Activated T-helper 2 cell treated with anti-CD3 and anti-CD28 coated beads, Interferon-gamma antibody, Interleukin-2, Interleukin-4, amounts not matched to agents 10 μg/mL and 5 μg/mL and 100 μg/mL, durations not matched to agents 14 hours and 24 hours and 36 hours (primary cell): Measurements from ENCODE around the gene GPX1. TPM values are rescaled to one million over a fixed set of nuclear protein-coding genes. Genes with fewer than 3 reads are reported as not detected.
"Not testable (repeated sequence)": the region's sequence is repeated elsewhere in the genome, so short reads cannot be mapped to it uniquely, and the experiment has no call there.

Experiments used
- DNase-seq: peaks from one replicate; pipeline ENCODE4 v3.0.0; 2021; ENCODE audit warnings: low spot score
- H3K27ac Mint-ChIP-seq: one replicate; pipeline ENCODE4 v1.8.0; 2021; ENCODE audit warnings: mixed read lengths
- H3K27me3 Mint-ChIP-seq: one replicate; pipeline ENCODE4 v1.8.0; 2021; ENCODE audit warnings: low read depth, mixed read lengths
- H3K36me3 Mint-ChIP-seq: one replicate; pipeline ENCODE4 v1.8.0; 2021; ENCODE audit warnings: low read depth, mixed read lengths
- H3K4me1 Mint-ChIP-seq: one replicate; pipeline ENCODE4 v1.8.0; 2021; ENCODE audit warnings: low read depth, mixed read lengths
- H3K4me3 Mint-ChIP-seq: one replicate; pipeline ENCODE4 v1.8.0; 2021; ENCODE audit warnings: low read depth, mild to moderate bottlenecking, moderate library complexity, mixed read lengths
- H3K9me3 Mint-ChIP-seq: one replicate; pipeline ENCODE4 v1.8.0; 2021; ENCODE audit warnings: mixed read lengths
- intact Hi-C: fragments of 100-400 bp; cut with micrococcal nuclease; formaldehyde crosslinking; loops from one replicate; pipeline ENCODE4 v1.15.1; 2023
- total RNA-seq: library from RNA; stranded (reverse); gene quantifications from 2 replicates; pipeline ENCODE4 v1.2.3, GENCODE V29; 2022

The GPX1 gene
- total RNA-seq, 1 donor from 2014 or later: 173 TPM

DNA sequence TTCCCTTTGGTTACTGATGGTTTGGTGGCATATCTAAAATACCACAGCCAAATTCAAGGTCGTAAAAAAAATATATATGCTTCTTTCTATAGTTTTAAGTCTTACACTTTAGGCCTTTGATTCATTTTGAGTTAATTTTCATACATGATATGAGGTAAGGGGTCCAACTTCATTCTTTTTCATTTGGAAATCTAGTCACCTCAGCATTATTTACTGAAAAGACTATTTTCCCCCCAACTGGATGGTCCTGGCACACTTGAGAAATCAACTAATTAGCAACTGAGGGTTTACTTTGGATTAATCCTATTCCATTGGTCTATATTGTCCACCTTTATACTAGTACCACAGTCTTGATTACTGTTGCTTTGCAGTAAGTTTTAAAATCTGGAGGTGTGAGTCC, 27.5 kb upstream of the GPX1 start:
- Mint-ChIP-seq H3K4me3 (no peak overlapping the region), H3K9me3 (no peaks in the 10 kb centered on the region), H3K4me1 (peaks cover 13% of the 10 kb centered on the region), H3K27me3 (no peaks in the 10 kb centered on the region), H3K27ac (no peak overlapping the region), H3K36me3 (peaks cover 24% of the 10 kb centered on the region)
- intact Hi-C loops: no loop called here
- no peak for DNase-seq

DNA sequence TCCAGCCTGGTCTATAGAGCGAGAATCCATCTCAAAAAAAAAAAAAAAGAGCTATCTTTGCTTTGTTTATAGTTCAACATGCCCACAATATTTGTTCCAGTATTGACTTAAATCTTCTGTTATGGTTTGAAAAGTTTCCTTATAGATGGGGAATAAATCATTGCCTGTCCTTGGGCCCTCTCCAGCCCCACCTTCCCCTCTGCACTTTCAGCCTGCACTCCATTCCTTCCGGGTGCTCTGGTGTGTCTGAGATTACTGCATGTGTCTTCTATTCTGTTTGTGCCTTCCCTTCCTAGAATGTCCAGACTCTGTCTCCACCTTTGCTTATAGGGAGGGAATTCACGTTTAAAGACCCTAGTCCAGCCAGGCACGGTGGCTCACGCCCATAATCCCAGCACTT, 25.2 kb upstream of the GPX1 start:
- no peak overlapping the region for H3K27ac Mint-ChIP-seq
- H3K4me1 Mint-ChIP-seq: peaks cover 21% of the 10 kb centered on the region
- intact Hi-C loops: no loop called here
- H3K9me3 Mint-ChIP-seq: no peaks in the 10 kb centered on the region
- H3K4me3 Mint-ChIP-seq: no peak overlapping the region
- H3K36me3 Mint-ChIP-seq: peaks cover 26% of the 10 kb centered on the region
- DNase-seq: no peak
- no peaks in the 10 kb centered on the region for H3K27me3 Mint-ChIP-seq

DNA sequence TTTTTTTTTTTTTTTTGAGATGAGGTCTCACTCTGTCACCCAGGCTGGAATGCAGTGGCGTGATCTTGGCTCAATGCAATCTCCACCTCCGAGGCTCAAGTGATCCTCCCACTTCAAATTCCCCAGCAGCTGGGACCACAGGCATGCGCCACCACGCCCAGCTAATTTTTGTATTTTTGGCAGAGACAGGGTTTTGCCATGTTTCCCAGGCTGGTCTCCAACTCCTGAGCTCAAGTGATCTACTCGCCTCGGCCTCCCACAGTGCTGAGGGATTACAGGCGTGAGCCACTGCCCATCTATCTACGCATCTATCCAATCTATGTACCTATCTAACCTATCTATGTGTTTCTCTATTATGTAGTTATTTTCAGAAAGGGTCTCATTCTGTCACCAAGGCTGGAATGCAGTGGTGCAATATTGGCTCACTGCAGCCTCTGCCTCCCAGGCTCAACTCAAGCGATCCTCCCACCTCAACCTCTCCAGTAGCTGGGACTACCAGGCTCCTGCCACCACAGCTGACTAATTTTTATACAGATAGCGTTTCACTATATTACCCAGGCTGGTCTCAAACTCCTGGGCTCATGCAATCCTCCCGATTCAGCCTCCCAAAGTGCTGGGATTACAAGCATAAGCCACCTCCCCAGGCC, 20.2 kb upstream of the GPX1 start:
- Mint-ChIP-seq H3K9me3 (no peaks in the 10 kb centered on the region), H3K27ac (peak overlapping the region; percentile 38), H3K4me1 (peaks cover 20% of the 10 kb centered on the region), H3K36me3 (peaks cover 44% of the 10 kb centered on the region), H3K4me3 (no peak overlapping the region), H3K27me3 (no peaks in the 10 kb centered on the region)
- no peak for DNase-seq
- intact Hi-C loops: no loop called here

DNA sequence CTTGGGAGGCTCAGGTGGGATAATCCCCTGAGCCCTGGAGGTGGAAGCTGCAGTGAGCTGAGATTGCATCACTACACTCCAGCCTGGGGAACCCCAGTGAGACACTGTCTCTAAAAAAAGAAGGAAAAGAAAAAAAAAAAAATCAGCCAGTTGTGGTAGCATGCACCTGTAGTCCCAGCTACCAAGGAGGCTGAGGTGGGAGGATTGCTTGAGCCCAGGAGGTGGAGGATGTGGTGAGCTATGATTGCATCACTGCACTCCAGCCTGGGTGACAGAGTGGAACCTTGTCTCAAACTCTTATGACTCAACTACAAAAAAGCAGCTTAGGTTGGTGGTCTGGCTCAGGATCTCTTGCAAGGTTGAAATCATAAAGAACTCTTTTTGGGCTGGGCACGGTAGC, 19.3 kb upstream of the GPX1 start:
- intact Hi-C loops: no loop called here
- Mint-ChIP-seq H3K27ac (peak overlapping the region; percentile 52), H3K36me3 (peaks cover 51% of the 10 kb centered on the region), H3K9me3 (no peaks in the 10 kb centered on the region), H3K4me3 (no peak overlapping the region), H3K4me1 (peaks cover 20% of the 10 kb centered on the region), H3K27me3 (no peaks in the 10 kb centered on the region)
- no peak for DNase-seq

DNA sequence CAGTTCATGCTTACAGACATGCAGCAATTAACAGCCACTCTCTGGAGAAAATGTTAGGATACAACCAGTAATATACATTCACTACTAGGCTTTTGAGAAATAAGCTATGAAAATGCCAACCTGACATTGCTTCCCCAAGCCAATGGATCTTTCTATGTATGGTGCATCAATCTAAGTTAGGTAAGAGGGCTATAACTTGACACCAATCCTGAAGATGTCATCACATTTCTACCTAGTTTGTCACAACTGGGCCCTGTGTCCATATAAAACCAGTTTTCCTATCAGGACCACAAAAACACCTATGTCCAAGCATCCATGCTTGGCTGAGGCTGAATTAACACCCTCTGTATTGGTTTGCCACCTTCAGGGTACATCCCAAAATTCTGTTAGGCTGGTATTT, 13.8 kb upstream of the GPX1 start:
- no peak overlapping the region for H3K27ac Mint-ChIP-seq
- no peak overlapping the region for H3K4me3 Mint-ChIP-seq
- H3K27me3 Mint-ChIP-seq: no peaks in the 10 kb centered on the region
- peaks cover 70% of the 10 kb centered on the region for H3K36me3 Mint-ChIP-seq
- H3K9me3 Mint-ChIP-seq: no peaks in the 10 kb centered on the region
- DNase-seq: no peak
- intact Hi-C loops: no loop called here
- H3K4me1 Mint-ChIP-seq: peaks cover 8% of the 10 kb centered on the region

DNA sequence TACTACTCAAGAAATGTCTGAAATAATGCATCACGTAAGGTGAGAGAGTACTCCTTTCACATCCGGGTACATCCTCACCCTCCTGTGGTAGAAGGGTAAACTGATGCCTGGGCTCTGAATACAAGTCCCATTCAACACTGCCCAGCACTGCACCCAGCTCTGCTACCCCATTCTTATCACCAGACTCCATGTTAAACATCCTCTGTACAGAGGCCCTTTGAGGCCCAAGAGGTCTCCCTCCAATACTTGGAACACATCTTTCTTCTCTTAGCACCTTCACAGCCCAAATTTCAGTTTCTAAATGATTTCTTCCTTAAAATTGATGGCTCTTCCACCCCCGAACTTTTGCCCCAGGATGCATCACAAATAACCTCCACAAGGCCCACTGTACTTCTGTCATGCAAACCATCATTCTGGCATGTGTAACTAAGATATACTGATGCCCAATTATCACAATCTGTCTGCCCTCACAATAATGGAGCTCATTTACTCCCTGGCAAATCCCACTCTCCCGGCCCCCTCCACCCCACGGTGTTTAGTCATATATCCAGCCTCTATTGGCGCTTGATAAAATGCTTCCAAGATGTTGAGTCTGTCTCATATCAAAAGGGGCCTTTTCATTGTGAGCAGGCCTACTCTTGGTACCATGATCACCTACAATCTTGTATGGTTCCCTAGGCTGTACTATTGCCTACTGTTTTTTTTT, 12.6 kb upstream of the GPX1 start:
- Mint-ChIP-seq H3K4me3 (no peak overlapping the region), H3K9me3 (no peaks in the 10 kb centered on the region), H3K4me1 (peaks cover 7% of the 10 kb centered on the region), H3K36me3 (peaks cover 77% of the 10 kb centered on the region), H3K27ac (peak overlapping the region; percentile 43), H3K27me3 (no peaks in the 10 kb centered on the region)
- intact Hi-C loops: no loop called here
- no peak for DNase-seq

DNA sequence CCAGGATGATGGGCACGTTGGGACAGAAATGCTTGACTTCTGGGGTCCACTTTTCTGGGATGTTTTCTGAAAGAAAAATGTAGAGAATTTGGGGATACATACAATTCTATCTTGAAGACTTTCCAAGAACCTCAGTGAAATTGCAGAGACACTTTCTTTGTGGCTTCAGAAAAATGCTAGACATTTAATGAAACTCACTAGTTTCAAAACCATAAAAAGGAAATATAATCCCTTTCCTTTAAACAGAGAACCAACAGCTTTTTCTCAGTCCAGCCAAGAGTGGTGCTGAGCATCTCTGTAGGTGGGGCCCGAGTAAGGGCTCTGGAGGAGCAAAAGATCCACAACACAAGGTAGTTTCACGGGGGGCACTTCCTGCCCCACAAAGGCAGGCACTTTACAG, 4.4 kb upstream of the GPX1 start:
- intact Hi-C loops: no loop called here
- Mint-ChIP-seq H3K4me1 (peaks cover 11% of the 10 kb centered on the region), H3K27me3 (no peaks in the 10 kb centered on the region), H3K36me3 (peaks cover 79% of the 10 kb centered on the region), H3K9me3 (no peaks in the 10 kb centered on the region), H3K4me3 (no peak overlapping the region), H3K27ac (peak overlapping the region; percentile 57)
- no peak for DNase-seq

DNA sequence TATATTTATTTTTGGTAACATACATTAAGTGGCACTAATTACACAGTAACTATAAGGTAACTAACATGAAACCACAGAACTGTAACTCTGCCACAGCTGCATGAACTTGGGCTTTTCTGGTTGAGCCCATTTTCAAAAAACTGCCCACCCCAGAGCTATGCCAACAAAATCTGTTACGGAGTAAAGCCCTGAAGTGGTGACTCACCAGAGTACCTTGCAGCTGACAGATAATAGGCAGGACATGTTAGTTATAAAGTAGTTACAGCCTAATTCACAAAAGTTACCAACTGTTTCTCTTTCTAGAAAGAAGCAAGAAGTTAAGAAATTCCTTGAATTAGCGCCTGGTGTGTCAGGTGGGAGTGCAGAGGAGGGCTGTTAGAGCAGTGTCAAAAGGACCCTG, 1.5 kb upstream of the GPX1 start:
- no peaks in the 10 kb centered on the region for H3K27me3 Mint-ChIP-seq
- H3K4me3 Mint-ChIP-seq: no peak overlapping the region
- DNase-seq: no peak
- intact Hi-C loops: loop anchor here (2.0 to 5.0 kb wide), 3 partner anchors 51 to 89 kb away; partner anchors contain the start of genes C3orf62 and RHOA
- H3K36me3 Mint-ChIP-seq: peaks cover 79% of the 10 kb centered on the region
- peaks cover 19% of the 10 kb centered on the region for H3K4me1 Mint-ChIP-seq
- peak overlapping the region; percentile 86 for H3K27ac Mint-ChIP-seq
- H3K9me3 Mint-ChIP-seq: no peaks in the 10 kb centered on the region

DNA sequence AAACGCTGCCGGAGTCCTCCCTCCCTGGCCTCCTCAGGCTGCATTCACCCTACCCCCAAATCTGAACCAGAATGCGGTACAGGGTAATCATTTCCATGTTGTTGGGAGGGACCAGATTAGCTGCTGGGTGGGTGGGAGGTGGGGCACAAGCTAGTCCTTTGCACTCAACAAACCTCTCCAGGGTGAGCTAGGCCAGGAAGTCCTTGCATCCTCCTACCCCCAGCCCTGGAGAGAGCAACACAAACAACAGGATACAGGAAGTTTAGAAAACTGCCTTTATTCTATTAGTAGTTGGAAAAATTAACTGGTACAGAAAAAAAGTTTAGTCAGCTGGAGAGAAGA, 702 bp upstream of the GPX1 start:
- H3K9me3 Mint-ChIP-seq: no peaks in the 10 kb centered on the region
- H3K36me3 Mint-ChIP-seq: peaks cover 77% of the 10 kb centered on the region
- intact Hi-C loops: loop anchor here (1.0 to 5.0 kb wide), 4 partner anchors 19 to 90 kb away; partner anchors contain the start of genes C3orf62, RHOA and USP4
- peaks cover 19% of the 10 kb centered on the region for H3K4me1 Mint-ChIP-seq
- DNase-seq: no peak
- H3K4me3 Mint-ChIP-seq: peak overlapping the region; percentile 97
- H3K27ac Mint-ChIP-seq: peak overlapping the region; percentile 86
- no peaks in the 10 kb centered on the region for H3K27me3 Mint-ChIP-seq

DNA sequence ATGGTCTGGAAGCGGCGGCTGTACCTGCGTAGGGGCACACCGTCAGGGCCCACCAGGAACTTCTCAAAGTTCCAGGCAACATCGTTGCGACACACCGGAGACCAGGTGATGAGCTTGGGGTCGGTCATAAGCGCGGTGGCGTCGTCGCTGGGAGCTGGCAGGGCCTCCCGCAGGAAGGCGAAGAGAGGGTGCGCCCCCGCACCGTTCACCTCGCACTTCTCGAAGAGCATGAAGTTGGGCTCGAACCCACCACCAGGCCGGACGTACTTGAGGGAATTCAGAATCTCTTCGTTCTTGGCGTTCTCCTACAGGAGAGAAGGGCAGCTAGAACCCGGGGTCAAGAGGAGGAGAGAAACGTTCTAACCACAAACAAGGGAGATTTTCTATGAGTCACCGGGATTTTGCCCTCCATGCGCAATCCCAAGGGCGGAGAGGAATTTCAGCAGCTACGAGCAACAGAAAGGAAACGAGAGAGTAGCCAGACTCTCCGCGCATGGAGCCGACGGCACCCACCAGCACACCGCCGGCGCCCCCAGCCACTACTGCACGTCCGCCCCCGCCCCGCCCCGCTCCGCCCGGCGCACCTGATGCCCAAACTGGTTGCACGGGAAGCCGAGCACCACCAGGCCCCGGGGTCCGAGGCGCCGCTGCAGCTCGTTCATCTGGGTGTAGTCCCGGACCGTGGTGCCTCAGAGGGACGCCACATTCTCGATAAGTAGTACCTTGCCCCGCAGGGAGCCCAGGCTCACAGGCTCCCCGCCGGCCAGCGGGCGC, 523 bp downstream of the GPX1 start:
- Mint-ChIP-seq H3K36me3 (peaks cover 72% of the 10 kb centered on the region), H3K27ac (peak overlapping the region; percentile 88), H3K4me1 (peaks cover 20% of the 10 kb centered on the region), H3K4me3 (peak overlapping the region; percentile 97)
- intact Hi-C loops: loop anchor here (1.0 to 5.0 kb wide), 4 partner anchors 17 to 91 kb away; partner anchors contain the start of genes C3orf62, RHOA and USP4
- not testable (repeated sequence) for H3K9me3 Mint-ChIP-seq, H3K27me3 Mint-ChIP-seq
- peak; percentile 40 for DNase-seq

DNA sequence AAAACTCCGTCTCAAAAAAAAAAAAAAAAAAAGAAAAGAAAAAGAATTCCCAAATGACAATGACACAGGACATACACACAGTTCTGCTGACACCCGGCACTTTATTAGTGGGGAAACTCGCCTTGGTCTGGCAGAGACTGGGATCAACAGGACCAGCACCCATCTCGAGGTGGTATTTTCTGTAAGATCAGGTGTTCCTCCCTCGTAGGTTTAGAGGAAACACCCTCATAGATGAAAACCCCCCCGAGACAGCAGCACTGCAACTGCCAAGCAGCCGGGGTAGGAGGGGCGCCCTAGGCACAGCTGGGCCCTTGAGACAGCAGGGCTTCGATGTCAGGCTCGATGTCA, 1.1 kb downstream of the GPX1 start:
- peak overlapping the region; percentile 97 for H3K4me3 Mint-ChIP-seq
- peaks cover 67% of the 10 kb centered on the region for H3K36me3 Mint-ChIP-seq
- DNase-seq, H3K27me3 Mint-ChIP-seq, H3K9me3 Mint-ChIP-seq: not testable (repeated sequence)
- H3K27ac Mint-ChIP-seq: peak overlapping the region; percentile 88
- H3K4me1 Mint-ChIP-seq: peaks cover 20% of the 10 kb centered on the region
- intact Hi-C loops: loop anchor here (5.0 kb wide), 1 partner anchor 80 kb away; the partner anchor contains the start of gene C3orf62

DNA sequence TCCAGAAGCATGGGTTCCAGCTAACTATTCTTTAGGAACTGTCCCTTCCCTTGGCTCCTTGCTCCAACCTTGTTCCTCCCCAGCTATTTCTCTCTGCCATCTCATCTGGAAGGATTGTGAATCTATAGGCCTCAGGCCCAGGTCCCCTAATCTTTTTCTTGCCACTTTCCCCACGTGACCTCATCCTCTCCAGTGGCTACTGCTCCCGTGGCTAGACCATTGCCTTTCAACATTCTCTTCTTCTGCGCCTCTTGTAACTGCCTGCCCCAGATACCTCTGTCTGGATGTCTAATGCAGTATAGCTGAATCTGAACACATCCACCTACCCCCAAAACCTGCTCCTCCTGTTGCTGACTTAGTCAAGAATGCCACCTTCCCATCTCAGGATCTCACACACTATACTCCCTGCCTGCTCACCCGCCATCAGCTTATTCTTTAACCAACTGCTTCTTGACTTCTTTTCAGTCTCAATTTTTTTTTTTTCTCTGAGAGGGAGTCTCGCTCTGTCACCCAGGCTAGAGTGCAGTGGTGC, 5.2 kb downstream of the GPX1 start:
- no peak for DNase-seq
- intact Hi-C loops: no loop called here
- peak overlapping the region; percentile 5 for H3K27ac Mint-ChIP-seq
- H3K4me3 Mint-ChIP-seq: no peak overlapping the region
- peaks cover 15% of the 10 kb centered on the region for H3K4me1 Mint-ChIP-seq
- H3K36me3 Mint-ChIP-seq: peaks cover 31% of the 10 kb centered on the region
- H3K27me3 Mint-ChIP-seq: no peaks in the 10 kb centered on the region
- no peaks in the 10 kb centered on the region for H3K9me3 Mint-ChIP-seq

DNA sequence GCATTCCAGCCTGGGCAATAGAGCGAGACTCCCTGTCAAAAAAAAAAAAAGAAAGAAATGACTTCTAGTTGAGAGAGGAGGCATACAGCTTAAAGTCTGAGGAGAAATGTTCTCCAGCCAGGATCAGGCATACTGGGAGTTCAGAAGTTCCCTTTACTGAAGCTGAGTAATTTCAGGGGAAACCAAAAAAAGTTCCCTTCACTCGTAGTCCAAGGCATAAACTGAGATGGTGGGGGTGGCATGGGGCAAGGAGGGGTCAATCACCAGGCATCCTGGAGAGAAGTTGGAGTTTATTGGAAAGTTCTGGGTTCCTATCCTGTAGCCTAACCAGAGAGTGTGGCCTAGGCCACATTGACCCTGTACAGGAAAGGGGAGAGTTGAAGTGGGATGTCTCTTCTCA, 5.9 kb downstream of the GPX1 start:
- Mint-ChIP-seq H3K36me3 (peaks cover 26% of the 10 kb centered on the region), H3K4me1 (peaks cover 12% of the 10 kb centered on the region), H3K27ac (no peak overlapping the region), H3K27me3 (no peaks in the 10 kb centered on the region), H3K9me3 (no peaks in the 10 kb centered on the region), H3K4me3 (no peak overlapping the region)
- no peak for DNase-seq
- intact Hi-C loops: no loop called here
